ENCODE data around the gene BMPR2.
"Not testable (repeated sequence)": the region's sequence is repeated elsewhere in the genome, so short reads cannot be mapped to it uniquely, and the experiment has no call there.

The BMPR2 gene

DNA sequence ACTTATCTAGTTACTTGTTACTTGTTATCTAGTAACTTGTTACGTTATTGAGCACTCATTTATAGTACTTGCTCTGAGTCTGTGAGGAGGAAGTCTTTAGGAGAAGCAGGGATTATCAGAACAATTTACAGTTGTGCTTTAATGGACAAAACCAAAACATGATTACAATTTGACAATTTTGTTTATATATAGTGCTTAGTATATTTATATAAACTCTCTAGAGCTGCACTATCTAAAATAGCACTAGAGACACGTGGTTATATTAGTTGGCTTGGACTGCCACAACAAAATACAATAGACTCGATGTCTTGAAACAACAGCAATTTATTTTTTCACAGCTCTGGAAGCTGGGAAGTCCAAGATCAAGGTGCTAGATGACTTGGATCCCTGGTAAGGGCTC, 78.4 kb downstream of the BMPR2 start:
- no peak for DNase-seq

DNA sequence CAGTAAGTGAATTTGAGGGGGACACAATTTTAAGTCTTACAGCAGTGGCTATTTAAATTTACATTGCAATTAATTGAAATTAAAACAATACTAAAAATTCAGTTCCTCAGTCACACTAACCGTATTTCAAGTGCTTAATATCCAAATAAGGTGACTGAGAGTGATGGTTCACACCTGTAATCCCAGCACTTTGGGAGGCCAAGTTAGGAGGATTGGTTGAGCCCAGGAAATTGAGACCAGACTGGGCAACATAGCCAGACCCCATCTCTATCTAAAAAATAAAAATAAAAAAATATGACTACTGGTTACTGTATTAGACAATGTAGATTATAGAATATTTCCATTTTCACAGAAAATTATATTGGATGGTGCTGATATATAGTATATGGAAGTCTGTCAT, 79.0 kb downstream of the BMPR2 start:
- DNase-seq: no peak

DNA sequence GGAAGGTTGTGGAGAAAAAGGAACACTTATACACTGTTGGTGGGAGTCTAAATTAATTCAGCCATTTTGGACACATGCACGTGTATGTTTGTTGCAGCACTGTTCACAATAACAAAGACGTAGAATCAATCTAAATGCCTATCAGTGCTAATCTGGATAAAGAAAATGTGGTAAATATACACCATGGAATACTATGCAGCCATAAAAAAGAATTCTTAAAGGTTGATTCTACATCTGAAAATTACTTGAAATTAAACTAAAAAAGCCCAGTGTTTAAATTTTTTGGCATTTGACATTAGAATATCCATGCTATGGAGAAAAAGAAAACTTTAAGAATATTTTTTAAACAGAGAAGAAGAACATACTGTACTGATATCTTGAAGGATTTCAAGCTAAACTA, 84.0 kb downstream of the BMPR2 start:
- no peak for DNase-seq

DNA sequence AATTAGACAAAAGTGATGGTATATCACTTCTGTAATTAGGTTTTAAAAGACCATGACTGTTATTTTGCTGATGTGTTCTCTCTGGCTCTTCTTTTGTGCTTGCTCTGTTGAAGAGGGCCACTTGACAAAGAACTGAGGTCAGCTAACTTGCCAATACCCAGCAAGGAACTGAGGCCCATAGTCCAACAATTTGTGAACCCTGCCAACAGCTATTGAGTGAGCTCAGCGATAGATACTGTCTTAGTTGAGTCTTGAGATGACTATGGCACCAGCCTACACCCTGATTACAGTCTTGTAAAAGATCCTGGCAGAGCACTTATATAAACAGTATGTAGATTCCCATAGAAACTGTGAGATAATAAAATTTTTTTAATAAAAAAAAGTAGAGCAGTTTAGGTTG, 103.0 kb downstream of the BMPR2 start:
- peak in 1 of 5 experiments; percentile 6 for DNase-seq

DNA sequence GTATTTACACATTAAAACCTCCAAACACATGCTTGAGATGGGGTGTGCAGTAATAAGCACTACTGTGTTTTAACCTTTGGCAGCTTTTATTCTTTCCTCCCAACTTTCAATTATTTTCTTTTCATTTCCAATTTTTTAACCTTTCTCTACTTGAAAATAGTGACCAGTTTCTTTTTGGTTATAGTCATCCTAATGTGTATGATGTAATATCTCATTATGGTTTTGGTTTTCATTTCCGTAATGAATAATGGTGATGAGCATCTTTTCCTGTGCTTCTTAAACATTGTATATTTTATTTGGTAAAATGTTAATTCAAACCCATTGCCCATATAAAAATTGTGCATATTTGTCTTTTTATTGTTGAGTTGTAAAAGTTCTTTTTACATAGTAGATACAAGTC, 103.5 kb downstream of the BMPR2 start:
- peak in 1 of 5 experiments; percentile 7 for DNase-seq

DNA sequence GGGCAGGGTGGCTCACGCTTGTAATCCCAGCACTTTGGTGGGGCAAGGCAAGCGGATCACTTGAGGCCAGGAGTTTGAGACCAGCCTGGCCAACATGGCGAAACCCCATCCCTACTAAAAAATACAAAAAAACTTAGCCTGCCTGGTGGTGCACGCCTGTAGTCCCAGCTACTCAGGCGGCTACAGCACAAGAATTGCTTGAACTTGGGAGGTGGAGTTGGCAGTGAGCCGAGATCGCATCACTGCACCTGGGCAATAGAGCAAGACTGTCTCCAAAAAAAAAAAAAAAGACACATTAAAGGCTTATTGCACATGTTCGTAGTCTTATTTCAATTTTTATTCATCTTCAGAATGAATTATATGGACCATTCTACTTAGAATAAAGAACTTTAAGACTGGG, 110.2 kb downstream of the BMPR2 start:
- no peak for DNase-seq

DNA sequence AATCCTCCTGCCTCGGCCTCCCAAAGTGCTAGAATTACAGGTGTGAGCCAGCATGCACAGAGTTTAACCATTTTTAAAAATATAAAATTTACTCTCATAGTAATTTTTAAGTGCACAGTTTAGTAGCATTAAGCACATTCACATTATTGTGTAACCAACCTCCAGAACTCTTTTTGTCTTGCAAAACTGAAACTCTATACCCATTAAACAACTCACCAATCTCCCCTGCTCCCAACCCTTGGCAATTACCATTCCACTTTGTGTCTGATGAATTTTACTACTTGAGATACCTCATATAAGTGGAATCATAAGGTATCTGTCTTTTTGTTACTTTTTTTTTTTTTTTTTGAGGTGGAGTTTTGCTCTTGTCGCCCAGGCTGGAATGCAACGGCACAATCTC, 112.5 kb downstream of the BMPR2 start:
- no peak for DNase-seq

DNA sequence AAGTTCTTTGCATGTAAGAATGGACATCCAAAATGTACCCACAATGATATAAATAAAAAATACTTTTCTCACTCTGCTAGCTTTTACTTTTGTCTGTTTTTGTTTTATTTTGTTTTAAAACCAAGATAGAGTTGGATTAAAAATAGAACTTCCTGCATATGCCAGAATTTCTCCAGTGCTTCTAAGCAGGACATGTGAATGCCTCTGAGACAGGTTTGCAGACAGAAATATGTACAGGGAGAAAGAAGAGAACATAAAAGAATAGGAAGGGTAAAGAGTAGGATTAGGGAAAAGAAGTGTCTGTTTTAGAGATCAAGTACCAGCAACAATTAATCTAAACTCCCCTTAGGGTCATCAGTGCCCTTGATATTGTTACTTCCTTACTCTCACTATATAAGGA, 114.4 kb downstream of the BMPR2 start:
- DNase-seq: no peak

DNA sequence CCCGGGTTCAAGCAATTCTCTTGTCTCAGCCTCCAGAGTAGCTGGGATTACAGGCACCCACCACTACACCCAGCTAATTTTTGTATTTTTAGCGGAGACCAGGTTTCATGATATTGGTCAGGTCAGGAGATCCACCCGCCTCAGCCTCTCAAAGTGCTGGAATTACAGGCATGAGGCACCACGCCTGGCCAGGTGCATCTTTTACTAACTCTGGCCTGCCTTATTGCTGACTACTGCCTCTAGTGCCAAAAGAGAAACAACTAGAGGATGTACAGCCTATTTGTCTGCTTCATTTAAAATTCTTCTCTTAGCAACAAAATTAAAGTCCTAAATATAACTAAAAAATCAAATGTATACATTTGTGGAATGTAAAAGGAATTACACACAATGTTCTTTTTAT, 115.4 kb downstream of the BMPR2 start:
- DNase-seq: no peak

DNA sequence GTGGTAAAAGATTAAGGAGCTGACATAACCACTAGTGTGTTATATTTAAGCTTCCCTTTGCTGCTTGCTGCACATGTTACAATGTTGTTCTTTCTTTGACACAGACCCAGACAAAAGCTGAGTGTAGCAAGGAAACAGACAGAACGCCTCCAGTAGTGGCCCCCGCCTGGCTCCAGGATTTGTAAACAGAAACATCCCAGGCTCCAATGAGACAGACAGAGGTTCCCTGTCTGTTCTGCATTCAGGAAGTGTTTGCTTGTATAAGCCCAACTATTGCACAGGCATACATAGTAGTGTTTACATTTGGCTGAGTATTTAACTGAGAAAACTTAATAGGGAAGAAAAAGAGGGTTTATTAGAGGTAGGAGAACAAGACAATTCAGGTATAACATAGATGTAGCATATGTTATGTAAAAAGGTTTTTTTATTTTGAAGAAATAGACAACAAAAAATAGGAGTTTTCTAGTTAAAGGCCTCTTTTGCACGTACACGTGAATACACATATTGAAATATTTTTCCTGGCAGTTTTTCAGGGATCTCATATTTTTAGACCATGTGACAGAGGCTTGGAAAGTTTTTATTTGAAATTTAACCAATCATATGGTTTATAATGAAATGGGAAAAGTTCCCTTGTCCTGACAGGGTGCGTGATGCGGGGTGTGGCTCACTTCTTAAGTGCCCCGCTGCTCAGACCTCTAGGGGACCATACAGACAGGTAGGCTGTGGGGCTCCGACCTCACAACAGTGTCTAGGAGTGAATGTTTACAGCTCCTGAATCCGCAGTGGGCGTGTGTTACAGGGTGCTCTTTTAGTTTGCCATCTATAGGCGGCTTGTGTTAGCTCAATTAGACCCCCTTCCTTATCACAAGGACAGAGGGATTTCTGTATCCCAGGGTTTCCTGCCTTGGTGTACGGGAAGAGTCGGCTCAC, 118.4 kb downstream of the BMPR2 start:
- no peak for DNase-seq

DNA sequence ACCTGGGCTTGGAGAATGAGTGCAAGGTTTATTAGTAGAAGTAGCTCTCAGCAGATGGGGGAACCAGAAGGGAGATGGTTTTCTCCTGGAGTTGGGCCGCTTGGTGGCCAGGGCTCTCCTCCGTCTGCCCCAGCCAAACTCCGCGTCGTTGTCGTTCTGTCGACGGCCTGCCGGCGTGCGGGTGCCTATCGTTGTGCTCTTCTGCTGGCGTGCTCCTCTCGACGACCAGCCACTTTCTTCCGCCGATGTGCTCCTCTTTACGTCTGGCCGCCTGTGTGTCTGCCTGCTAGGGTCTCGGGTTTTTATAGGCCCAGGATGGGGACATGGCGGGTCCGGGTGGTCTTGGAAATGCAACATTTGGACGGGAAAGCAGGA, 119.1 kb downstream of the BMPR2 start:
- no peak for DNase-seq

DNA sequence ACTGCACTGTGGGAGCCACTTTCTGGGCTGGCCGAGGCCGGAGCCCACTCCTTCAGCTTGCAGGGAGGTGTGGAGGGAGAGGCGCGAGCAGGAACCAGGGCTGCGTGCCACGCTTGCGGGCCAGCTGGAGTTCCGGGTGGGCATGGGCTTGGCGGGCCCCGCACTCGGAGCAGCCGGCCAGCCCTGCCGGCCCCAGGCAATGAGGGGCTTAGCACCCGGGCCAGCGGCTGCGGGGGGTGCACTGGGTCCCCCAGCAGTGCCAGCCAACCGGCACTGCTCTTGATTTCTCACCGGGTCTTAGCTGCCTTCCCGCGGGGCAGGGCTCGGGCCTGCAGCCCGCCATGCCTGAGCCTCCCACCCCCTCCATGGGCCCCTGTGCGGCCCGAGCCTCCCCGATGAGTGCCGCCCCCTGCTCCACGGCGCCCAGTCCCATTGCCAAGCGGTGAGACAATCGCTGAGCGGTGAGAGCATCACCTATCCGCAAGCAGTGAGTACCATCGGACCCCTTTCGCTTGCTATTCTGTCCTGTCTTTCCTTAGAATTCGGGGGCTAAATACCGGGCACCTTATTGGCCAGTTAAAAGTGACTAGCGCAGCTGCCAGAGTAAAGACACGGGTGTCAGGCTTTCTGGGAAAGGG, 120.8 kb downstream of the BMPR2 start:
- not testable (repeated sequence) for DNase-seq

DNA sequence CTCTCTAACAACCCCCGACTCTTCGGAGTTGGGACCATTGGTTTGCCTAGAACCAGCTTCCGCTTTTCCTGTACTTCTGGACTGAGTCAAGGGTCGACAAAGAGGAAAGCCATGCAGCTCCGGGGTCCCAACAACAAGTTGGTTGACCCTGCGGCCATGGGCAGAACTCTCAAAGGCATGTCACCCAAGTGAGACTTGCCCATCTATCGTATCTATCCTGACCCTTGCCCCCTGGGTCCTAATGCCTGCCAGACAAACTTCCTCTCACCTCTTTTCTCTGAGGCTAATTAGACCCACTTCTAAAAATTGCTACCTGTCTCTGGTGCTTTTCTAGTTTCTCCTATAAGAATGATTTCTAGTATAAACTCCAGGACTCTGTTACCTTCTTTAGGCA, 121.3 kb downstream of the BMPR2 start:
- not testable (repeated sequence) for DNase-seq

DNA sequence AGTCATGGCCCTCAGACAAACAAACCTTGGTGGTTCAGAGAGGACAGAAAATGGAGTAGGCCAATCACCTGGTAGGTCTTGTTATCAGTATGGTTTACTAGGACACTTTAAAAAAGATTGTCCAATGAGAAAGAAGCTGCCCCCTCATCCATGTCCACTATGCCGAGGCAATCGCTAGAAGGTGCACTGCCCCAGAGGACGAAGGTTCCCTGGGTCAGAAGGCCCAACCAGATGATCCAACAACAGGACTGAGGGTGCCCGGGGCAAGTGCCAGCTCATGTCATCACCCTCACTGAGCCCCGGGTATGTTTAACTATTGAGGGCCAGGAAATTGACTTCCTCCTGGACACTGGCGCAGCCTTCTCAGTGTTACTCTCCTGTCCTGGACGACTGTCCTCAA, 123.7 kb downstream of the BMPR2 start:
- DNase-seq: not testable (repeated sequence)

DNA sequence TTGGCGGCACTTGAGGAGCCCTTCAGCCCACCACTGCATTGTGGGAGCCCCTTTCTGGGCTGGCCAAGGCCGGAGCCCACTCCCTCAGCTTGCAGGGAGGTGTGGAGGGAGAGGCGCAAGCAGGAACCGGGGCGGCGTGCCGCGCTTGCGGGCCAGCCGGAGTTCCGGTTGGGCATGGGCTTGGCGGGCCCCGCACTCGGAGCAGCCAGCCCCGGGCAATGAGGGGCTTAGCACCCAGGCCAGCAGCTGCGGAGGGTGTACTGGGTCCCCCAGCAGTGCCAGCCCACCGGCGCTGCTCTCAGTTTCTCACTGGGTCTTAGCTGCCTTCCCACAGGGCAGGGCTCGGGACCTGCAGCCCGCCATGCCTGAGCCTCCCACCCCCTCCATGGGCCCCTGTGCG, 127.1 kb downstream of the BMPR2 start:
- DNase-seq: not testable (repeated sequence)

DNA sequence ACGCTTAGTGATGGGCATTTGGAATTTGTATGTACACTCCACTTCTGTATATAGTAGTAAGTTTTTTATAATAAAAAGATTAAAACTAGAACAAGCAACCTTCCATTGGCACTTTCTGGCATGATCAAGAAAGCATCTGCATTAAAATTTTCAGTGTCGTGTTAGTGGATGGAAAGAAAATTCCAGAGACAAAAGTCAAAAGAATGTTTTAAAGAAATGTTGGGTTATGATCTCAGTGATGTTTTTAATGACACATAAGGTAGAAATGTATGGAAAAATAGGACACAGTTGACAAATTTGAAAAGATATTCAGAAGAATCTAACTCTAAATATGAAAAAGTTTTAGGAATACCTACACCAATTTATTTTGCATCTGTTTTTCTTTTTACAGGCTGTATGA, 132.6 kb downstream of the BMPR2 start:
- DNase-seq: no peak

DNA sequence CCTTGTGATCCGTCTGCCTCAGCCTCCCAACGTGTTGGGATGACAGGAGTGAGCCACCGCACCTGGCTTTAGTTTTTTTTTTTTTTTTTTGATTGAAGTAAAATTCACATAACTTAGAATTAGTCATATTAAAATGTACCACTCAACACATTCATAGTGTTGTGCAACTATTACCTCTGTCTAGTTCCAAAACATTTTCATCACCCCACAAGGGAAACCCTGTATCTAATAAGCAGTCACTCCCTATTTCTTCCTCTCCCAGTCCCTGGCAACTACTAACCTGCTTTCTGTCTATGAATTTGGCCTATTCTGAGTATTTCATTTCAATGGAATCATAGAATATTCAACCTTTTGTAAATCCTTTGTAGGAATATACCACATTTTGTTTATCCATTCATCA, 134.8 kb downstream of the BMPR2 start:
- DNase-seq: no peak

DNA sequence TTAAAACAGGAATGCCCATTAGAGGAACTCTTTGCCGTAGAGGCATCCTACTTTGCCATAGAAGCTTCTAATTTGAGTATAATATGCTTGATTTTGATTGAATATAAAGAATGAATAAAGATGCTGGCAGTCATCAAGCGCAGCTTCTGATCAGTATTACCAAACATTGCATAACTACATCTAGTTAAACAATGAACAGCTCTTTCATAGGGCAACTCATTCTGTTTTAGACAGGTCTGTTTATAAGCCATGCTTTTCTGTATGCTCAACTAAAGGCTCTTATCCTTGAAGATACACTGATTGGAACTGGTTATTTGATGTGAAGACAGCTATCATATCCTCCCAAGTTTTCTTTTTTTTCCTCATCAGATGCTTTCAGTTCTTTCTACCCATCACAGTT, 136.0 kb downstream of the BMPR2 start:
- DNase-seq: no peak

DNA sequence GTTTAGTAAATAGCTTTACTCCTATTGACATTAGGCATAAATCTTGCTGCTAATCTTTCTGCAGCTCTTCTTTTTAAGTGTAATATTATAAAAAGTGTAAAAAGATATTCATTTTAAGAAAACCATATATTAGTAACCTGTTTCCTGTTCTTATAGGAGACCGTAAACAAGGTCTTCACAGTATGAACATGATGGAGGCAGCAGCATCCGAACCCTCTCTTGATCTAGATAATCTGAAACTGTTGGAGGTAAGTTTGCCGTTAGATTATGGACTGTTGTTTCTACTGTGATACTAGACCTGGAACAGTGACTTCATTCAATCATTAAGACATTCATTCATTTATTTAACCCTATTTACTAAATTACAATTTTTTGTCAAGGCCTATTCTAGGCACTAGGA, 138.6 kb downstream of the BMPR2 start:
- DNase-seq: peak in 1 of 5 experiments; percentile 87

DNA sequence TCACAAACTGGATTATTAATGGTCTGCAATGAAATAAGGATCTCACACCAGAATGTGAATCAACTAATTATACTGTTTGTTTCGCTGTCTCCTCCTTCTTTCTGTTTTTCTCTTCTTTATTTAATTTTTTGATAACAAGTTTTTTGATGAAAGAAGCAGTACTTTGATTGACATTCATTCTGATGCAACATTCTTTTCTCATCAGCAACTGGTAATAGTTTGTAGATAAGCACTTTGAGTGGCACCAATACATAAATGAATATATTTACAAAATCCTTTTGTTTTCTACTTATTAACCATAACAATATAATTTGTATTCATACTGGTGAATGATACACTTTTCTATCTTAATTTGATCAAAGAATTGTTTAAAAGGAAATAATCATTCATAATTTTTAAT, 143.3 kb downstream of the BMPR2 start:
- no peak for DNase-seq

DNA sequence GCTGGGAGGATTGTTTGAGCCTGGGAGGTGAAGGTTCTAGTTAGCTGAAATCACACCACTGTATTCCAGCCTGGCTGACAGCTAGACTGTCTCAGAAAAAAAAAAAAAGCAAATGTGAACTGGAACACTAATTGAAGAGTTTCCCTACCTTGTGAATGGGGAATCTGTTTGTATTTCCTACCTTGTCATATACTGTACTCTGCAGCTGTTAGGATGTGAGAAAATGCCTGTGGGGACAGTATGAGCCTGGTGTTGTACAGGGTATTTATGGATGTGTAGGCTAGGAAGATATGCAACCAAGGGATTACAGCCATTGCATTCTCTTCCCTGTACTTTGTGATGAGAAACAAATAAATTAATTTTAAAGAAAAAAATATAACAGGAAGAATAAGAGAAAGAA, 145.3 kb downstream of the BMPR2 start:
- no peak for DNase-seq

DNA sequence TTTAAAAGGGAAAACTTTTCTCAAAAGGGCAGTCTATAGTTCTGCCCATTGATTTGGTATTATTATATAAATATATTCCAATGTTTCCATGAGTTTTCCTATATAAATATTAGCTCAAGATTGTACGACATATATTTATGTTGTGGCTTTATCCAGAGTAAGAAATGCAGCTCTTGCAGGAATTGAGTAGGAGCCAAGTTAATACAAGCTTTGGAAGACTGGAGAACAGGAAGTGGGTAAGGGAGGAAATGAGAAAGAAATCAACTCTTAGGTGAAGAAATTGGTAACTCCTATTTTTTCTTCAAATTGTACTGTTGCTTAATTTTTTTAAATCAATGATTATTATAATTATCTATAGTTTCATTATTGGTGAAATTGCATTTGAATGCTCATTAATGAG, 153.3 kb downstream of the BMPR2 start:
- no peak for DNase-seq

DNA sequence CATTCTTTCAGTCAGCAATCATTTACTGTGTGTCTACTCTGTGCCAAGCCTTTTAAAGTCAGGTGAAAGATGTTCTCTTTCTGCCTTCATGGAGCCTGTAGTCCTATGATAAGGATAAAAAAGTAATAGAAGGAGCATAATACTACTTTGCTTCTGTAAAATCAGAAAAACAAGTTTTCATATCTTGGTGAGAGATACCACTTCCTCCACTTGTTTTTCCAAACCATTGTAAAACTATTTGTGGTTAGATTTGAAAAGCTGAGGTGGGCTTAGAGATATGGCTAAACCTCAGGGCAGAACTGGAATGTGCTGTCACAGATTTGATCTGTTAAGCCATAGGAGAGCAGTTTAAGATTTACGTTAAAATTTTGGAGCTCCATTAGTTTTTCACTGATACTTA, 153.9 kb downstream of the BMPR2 start:
- peak in 1 of 5 experiments; percentile 86 for DNase-seq

DNA sequence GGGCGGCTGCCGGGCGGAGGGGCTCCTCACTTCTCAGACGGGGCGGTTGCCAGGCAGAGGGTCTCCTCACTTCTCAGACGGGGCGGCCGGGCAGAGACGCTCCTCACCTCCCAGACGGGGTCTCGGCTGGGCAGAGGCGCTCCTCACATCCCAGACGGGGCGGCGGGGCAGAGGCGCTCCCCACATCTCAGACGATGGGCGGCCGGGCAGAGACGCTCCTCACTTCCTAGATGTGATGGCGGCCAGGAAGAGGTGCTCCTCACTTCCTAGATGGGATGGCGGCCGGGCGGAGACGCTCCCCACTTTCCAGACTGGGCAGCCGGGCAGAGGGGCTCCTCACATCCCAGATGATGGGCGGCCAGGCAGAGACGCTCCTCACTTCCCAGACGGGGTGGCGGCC, 159.2 kb downstream of the BMPR2 start:
- DNase-seq: not testable (repeated sequence)

All from T-helper 2 cell (primary cell).